Right renal pelvis (tissue), 4 donors: ENCODE results near the gene TSC1. TPM values are rescaled to one million over a fixed set of nuclear protein-coding genes. Genes with fewer than 3 reads are reported as not detected.

ENCODE experiments used
- polyA plus RNA-seq, 4 donors: library from polyadenylated mRNA; unstranded; fragments of 120-200 nt; gene quantifications; one replicate each; pipeline ENCODE4 v1.2.1, GENCODE V29; 2013; ENCODE audit not compliant: insufficient read length in 4 of 4

Gene TSC1
- polyA plus RNA-seq, 4 donors: 35.1 to 48.9 (median 39.6) TPM

Other genes starting within 250 kb of the TSC1 start
- 1 to 10 TPM; 3.2 to 4.4 (median 4.1) TPM for gene AK8, start 66.3 kb downstream of the TSC1 start, polyA plus RNA-seq
- 10 to 100 TPM in 2 of 4 donors, 1 to 10 TPM in 2; 8.7 to 10.8 (median 10.1) TPM for gene SPACA9, start 65.7 kb downstream of the TSC1 start, polyA plus RNA-seq
- gene GFI1B, start 34.1 kb upstream of the TSC1 start, polyA plus RNA-seq: 1 to 10 TPM in 1 of 4 donors, under 1 TPM in 3; 0.57 to 2.1 (median 0.71) TPM
- 10 to 100 TPM; 62.5 to 69.0 (median 68.7) TPM for gene GTF3C5, start 86.4 kb upstream of the TSC1 start, polyA plus RNA-seq
- gene CEL, start 117.4 kb upstream of the TSC1 start, polyA plus RNA-seq: 1 to 10 TPM; 3.3 to 5.4 (median 4.6) TPM
- gene RALGDS, start 176.6 kb upstream of the TSC1 start, polyA plus RNA-seq: 10 to 100 TPM; 32.8 to 36.3 (median 33.6) TPM
- 1 to 10 TPM; 1.8 to 3.3 (median 2.4) TPM for gene GBGT1, start 219.3 kb upstream of the TSC1 start, polyA plus RNA-seq